ENCODE measurements around the gene NOC3L. TPM values are rescaled to one million over a fixed set of nuclear protein-coding genes. Genes with fewer than 3 reads are reported as not detected.

Gene NOC3L
- total and polyA plus RNA-seq, 9 of the 15 experiments (the other 6 are each of a cell fraction or from before 2014, with no cell fraction given), result 23.8 to 57.6 (median 32.6) TPM

DNA sequence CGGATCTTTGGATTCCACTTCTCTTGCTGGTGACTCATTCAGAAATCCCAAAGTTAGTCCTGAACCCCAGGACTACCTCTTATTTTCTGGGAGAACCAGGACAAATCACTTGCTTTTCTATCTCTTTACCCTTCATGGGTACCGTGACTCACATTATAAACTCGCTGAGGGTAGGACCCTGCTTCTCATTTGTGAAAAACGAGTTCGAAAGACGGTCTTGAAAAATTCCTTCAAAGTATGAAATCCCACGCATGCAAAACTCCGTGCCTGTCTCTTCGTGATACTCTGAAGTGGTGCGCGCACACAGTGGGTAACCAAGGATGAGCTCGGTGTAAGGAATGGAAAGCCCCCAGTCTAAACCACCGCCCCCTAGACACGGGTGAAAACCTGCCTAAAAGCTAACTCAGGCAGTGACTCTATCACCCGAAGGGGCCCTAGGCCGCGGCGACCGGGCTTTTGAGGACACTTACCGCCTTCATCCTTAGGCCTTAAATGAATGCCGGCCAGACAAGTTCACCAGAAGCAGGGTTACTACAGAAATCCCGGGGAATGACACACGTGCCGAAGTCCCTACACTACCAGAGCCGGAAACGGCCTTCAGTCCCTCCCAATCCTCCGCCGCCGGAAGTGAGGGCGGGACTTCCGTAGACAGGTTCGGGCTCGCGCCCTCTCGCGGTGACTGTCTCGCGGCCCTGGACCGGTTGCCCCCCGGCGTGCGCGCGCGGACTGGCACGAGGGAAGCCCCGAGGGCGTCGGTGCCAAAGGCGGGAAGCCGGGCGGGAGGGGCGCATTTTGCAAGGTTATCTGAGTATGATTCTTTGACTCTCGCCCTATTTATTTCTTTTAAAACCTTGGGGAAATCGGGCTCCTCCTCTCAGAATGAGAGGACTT, at the start of gene NOC3L (continued):
- TF ChIP-seq, protein P1, sequence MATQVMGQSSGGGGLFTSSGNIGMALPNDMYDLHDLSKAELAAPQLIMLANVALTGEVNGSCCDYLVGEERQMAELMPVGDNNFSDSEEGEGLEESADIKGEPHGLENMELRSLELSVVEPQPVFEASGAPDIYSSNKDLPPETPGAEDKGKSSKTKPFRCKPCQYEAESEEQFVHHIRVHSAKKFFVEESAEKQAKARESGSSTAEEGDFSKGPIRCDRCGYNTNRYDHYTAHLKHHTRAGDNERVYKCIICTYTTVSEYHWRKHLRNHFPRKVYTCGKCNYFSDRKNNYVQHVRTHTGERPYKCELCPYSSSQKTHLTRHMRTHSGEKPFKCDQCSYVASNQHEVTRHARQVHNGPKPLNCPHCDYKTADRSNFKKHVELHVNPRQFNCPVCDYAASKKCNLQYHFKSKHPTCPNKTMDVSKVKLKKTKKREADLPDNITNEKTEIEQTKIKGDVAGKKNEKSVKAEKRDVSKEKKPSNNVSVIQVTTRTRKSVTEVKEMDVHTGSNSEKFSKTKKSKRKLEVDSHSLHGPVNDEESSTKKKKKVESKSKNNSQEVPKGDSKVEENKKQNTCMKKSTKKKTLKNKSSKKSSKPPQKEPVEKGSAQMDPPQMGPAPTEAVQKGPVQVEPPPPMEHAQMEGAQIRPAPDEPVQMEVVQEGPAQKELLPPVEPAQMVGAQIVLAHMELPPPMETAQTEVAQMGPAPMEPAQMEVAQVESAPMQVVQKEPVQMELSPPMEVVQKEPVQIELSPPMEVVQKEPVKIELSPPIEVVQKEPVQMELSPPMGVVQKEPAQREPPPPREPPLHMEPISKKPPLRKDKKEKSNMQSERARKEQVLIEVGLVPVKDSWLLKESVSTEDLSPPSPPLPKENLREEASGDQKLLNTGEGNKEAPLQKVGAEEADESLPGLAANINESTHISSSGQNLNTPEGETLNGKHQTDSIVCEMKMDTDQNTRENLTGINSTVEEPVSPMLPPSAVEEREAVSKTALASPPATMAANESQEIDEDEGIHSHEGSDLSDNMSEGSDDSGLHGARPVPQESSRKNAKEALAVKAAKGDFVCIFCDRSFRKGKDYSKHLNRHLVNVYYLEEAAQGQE (IDR thresholded peaks at IDR 0.05; ENCODE audit: borderline replicate concordance), result peak; percentile 34; the same call in 1 of the 2 replicates
- TF ChIP-seq, protein P1 (CRISPR knock-in tag; IDR thresholded peaks at IDR 0.05; ENCODE audit: low read depth), result no peak
- no peak for TF ChIP-seq THRAP3 (IDR thresholded peaks at IDR 0.05; ENCODE audit: borderline replicate concordance)
- TF ChIP-seq PHF8 (IDR thresholded peaks at IDR 0.05; ENCODE audit: borderline replicate concordance, low read length), result peak; percentile 87; the same call in 1 of the 2 replicates
- TF ChIP-seq ZNF41 (CRISPR knock-in tag; conservative IDR thresholded peaks at IDR 0.05), result 0 out of 2 replicates have a peak, but pooled peaks have one; percentile 15
- TF ChIP-seq RNF2 (IDR thresholded peaks at IDR 0.05), result peak; percentile 85; the same call in 1 of the 2 replicates
- no peak for TF ChIP-seq IFI16 (CRISPR knock-in tag; IDR thresholded peaks at IDR 0.05)
- TF ChIP-seq ZC3H11A (IDR thresholded peaks at IDR 0.05; ENCODE audit: low read depth, low read length), result no peak
- TF ChIP-seq RFX1 (IDR thresholded peaks at IDR 0.05), result 0 out of 2 replicates have a peak, but pooled peaks have one; percentile 4
- peak; percentile 81 for TF ChIP-seq SAP30 (IDR thresholded peaks at IDR 0.05; ENCODE audit: borderline replicate concordance, insufficient read depth, low read depth, low read length, poor library complexity, severe bottlenecking)
- TF ChIP-seq, protein P2, sequence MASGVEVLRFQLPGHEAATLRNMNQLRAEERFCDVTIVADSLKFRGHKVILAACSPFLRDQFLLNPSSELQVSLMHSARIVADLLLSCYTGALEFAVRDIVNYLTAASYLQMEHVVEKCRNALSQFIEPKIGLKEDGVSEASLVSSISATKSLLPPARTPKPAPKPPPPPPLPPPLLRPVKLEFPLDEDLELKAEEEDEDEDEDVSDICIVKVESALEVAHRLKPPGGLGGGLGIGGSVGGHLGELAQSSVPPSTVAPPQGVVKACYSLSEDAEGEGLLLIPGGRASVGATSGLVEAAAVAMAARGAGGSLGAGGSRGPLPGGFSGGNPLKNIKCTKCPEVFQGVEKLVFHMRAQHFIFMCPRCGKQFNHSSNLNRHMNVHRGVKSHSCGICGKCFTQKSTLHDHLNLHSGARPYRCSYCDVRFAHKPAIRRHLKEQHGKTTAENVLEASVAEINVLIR (CRISPR knock-in tag; IDR thresholded peaks at IDR 0.05), result no peak
- TF ChIP-seq ATF1 (CRISPR knock-in tag; IDR thresholded peaks at IDR 0.05), result no peak
- TF ChIP-seq ATF1 (tag; IDR thresholded peaks at IDR 0.05), result peak; percentile 73
- TF ChIP-seq SMAD4 (CRISPR knock-in tag; conservative IDR thresholded peaks at IDR 0.05), result peak; percentile 61; the same call in 1 of the 2 replicates
- TF ChIP-seq TAF9B (IDR thresholded peaks at IDR 0.05; ENCODE audit: partially characterized antibody), result peak; percentile 36
- TF ChIP-seq CC2D1A (IDR thresholded peaks at IDR 0.05), result no peak
- TF ChIP-seq GABPB1 (CRISPR knock-in tag; IDR thresholded peaks at IDR 0.05), result peak; percentile 95
- no peak for TF ChIP-seq TAL1 (IDR thresholded peaks at IDR 0.05)
- no peak for TF ChIP-seq RAD51 (IDR thresholded peaks at IDR 0.05; ENCODE audit: borderline replicate concordance, low read depth)
- TF ChIP-seq ZNF695 (CRISPR knock-in tag; IDR thresholded peaks at IDR 0.05), result no peak
- TF ChIP-seq ZFP30 (CRISPR knock-in tag; IDR thresholded peaks at IDR 0.05; ENCODE audit: borderline replicate concordance), result no peak
